ENCODE measurements around the gene HEATR5B. TPM values are rescaled to one million over a fixed set of nuclear protein-coding genes. Genes with fewer than 3 reads are reported as not detected.
A peak's percentile ranks its signal among the peaks of the same experiment; 100 is the strongest.

The HEATR5B gene
- total RNA-seq, 2 donors from 2014 or later, result 21.5 to 22.7 TPM

DNA sequence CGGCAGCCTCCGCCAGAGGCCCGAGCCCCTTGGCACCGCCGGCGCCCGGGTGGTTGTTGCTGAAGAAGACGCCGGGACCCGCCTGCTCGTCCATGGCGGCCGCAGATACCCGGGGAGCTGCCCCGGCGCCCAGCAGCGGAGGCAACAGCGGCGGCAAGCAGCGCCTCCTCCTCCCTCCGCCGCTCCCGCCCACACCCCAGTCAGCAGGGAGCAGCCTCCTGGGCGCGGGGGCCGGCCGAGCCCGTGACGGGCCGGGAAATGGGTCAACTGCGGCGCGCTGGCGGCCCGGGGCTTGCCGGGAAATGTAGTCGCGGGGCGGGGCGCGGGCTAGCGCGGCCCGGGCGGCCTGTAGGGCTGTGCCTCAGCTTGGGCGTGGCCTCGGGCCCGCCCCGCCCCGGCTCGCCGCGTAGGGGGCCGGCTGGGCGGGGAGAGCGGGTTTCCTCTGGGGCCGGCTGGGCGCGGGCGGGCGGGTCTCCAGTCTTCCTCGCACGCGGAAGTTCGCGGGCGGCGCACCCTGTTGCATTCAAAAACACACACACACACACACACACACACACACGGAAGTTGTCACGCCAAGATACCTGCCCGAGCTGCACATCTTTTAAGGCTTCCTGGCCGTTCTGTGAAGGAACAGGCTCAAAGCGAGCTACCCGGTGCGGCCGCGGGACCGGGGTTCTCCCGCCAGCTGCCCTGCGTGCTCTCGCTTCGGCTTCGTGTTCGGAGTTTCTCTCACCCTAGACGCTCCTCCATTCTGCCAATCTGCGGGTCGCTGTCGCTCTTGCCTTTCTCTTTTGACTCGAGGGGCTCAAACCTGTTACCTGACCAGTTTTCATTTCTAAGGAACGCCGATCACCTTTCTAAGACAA is 117.6 kb downstream of the HEATR5B start, which contains the start of gene STRN:
TSS of gene STRN (minus strand) at position 167 of the 866 bp plus-strand sequence. CDS start at position 94, 73 bp downstream.
- Mint-ChIP-seq H3K27ac (peak within 1 kb of the TSS; percentile 95), H3K4me3 (peak within 1 kb of the TSS; percentile 94), H3K4me1 (peaks cover 51% of the 10 kb centered on the region), H3K27me3 (ENCODE audit: insufficient read depth) (no peaks in the 10 kb centered on the region), H3K9me3 (no peaks in the 10 kb centered on the region), H3K36me3 (ENCODE audit: low read depth) (no peaks in the 10 kb centered on the region)
- 0% methylated on average over 19 to 91 of the region's 91 CpGs for WGBS, 2 experiments (ENCODE audit: insufficient coverage in 1 of 2, insufficient read length in 1 of 2)
- peak within 1 kb of the TSS; percentile 96 for H3K4me3 ChIP-seq (ENCODE audit: low read length)
- no peaks in the 10 kb centered on the region for H3K36me3 ChIP-seq (ENCODE audit: control insufficient read depth, insufficient read depth, low read length)
- TF ChIP-seq, protein P1, sequence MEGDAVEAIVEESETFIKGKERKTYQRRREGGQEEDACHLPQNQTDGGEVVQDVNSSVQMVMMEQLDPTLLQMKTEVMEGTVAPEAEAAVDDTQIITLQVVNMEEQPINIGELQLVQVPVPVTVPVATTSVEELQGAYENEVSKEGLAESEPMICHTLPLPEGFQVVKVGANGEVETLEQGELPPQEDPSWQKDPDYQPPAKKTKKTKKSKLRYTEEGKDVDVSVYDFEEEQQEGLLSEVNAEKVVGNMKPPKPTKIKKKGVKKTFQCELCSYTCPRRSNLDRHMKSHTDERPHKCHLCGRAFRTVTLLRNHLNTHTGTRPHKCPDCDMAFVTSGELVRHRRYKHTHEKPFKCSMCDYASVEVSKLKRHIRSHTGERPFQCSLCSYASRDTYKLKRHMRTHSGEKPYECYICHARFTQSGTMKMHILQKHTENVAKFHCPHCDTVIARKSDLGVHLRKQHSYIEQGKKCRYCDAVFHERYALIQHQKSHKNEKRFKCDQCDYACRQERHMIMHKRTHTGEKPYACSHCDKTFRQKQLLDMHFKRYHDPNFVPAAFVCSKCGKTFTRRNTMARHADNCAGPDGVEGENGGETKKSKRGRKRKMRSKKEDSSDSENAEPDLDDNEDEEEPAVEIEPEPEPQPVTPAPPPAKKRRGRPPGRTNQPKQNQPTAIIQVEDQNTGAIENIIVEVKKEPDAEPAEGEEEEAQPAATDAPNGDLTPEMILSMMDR (conservative IDR thresholded peaks at IDR 0.05), result no peak
- peak within 1 kb of the TSS; percentile 62 for H3K9ac ChIP-seq (ENCODE audit: extremely low read depth, low read length, poor library complexity, severe bottlenecking)
- no peaks in the 10 kb centered on the region for H3K9me3 ChIP-seq (ENCODE audit: control insufficient read depth, low read length)
- H3K27me3 ChIP-seq (ENCODE audit: control insufficient read depth, insufficient read depth, low read length, poor library complexity, severe bottlenecking), result no peaks in the 10 kb centered on the region
- H3K4me1 ChIP-seq (ENCODE audit: control insufficient read depth, insufficient read depth, low read length), result no peaks in the 10 kb centered on the region
- H3K27ac ChIP-seq (ENCODE audit: low read depth, low read length), result peak within 1 kb of the TSS; percentile 65
- peak; percentile 99 for DNase-seq

DNA sequence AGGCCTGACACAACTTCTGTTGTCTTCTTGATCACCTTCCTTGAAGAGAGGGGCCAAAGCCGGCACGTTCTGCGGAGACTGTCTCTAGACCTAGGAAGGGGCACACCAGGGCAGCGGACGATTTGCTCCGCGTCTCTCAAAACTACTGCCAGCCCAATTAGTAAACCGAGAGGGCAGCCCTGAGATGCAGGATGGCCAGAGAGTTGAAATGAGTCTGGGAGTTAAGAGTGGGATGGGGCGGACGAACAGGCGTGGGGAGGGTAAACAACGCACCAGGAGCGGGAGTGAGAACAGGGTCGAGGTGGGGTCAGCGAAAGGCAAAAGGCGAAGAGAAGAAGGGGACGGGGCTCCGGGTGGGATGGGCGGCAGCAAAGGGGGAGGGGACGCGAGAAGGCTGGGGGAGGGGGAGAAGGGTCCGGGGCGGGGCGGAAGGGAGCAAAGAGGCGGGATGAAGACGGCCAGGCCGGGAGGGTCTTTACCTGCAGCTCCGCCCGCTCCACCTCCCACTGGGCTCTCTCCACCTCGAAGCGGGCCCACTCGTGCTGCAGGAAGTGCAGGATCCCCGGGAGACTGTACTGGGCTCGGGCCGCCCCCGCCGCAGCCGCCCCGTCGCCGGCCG is 118.3 kb downstream of the HEATR5B start:
- TF ChIP-seq, protein P1 (conservative IDR thresholded peaks at IDR 0.05), result no peak
- H3K27me3 Mint-ChIP-seq (ENCODE audit: insufficient read depth), result no peaks in the 10 kb centered on the region
- peak; percentile 94 for DNase-seq
- no peaks in the 10 kb centered on the region for H3K27me3 ChIP-seq (ENCODE audit: control insufficient read depth, insufficient read depth, low read length, poor library complexity, severe bottlenecking)
- H3K4me1 ChIP-seq (ENCODE audit: control insufficient read depth, insufficient read depth, low read length), result no peaks in the 10 kb centered on the region
- peaks cover 55% of the 10 kb centered on the region for H3K4me1 Mint-ChIP-seq
- H3K27ac ChIP-seq (ENCODE audit: low read depth, low read length), result peak overlapping the region; percentile 65
- no peaks in the 10 kb centered on the region for H3K36me3 Mint-ChIP-seq (ENCODE audit: low read depth)
- H3K4me3 Mint-ChIP-seq, result peak overlapping the region; percentile 94
- H3K36me3 ChIP-seq (ENCODE audit: control insufficient read depth, insufficient read depth, low read length), result no peaks in the 10 kb centered on the region
- WGBS, 2 experiments (ENCODE audit: insufficient coverage in 1 of 2, insufficient read length in 1 of 2), result 0% methylated on average over 7 to 41 of the region's 42 CpGs
- peak overlapping the region; percentile 96 for H3K4me3 ChIP-seq (ENCODE audit: low read length)
- H3K9ac ChIP-seq (ENCODE audit: extremely low read depth, low read length, poor library complexity, severe bottlenecking), result peak overlapping the region; percentile 58
- H3K9me3 Mint-ChIP-seq, result no peaks in the 10 kb centered on the region
- H3K27ac Mint-ChIP-seq, result peak overlapping the region; percentile 95
- no peaks in the 10 kb centered on the region for H3K9me3 ChIP-seq (ENCODE audit: control insufficient read depth, low read length)

DNA sequence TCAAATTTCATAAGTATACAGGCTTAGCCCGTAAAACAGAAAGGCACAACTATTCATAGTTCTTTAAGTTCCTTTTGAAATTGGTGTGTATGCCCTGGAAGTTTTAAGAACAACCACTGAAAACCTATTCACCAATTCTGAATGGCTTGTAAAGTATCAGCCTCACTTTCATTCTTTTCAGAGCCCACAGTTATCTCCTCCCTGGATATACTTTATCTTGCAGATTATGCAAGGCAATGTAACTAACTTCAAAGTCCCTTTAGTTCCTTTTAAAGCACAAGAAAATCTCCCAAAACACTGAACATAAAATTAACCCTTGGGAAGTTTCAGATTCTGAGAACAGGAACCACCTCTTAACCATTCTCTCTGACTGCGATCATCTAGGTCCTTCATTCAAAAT is 119.0 kb downstream of the HEATR5B start:
- H3K9ac ChIP-seq (ENCODE audit: extremely low read depth, low read length, poor library complexity, severe bottlenecking), result peak overlapping the region; percentile 57
- TF ChIP-seq, protein P1 (conservative IDR thresholded peaks at IDR 0.05), result no peak
- WGBS, 2 experiments (ENCODE audit: insufficient coverage in 1 of 2, insufficient read length in 1 of 2), result 37 to 60% methylated on average over 1 to 2 of the region's 2 CpGs
- DNase-seq, result no peak
- Mint-ChIP-seq H3K36me3 (ENCODE audit: low read depth) (no peaks in the 10 kb centered on the region), H3K27me3 (ENCODE audit: insufficient read depth) (no peaks in the 10 kb centered on the region), H3K27ac (peak overlapping the region; percentile 95), H3K4me3 (peak overlapping the region; percentile 94), H3K4me1 (peaks cover 60% of the 10 kb centered on the region), H3K9me3 (no peaks in the 10 kb centered on the region)
- H3K27ac ChIP-seq (ENCODE audit: low read depth, low read length), result no peak overlapping the region
- H3K4me1 ChIP-seq (ENCODE audit: control insufficient read depth, insufficient read depth, low read length), result no peaks in the 10 kb centered on the region
- H3K36me3 ChIP-seq (ENCODE audit: control insufficient read depth, insufficient read depth, low read length), result no peaks in the 10 kb centered on the region
- H3K4me3 ChIP-seq (ENCODE audit: low read length), result peak overlapping the region; percentile 96
- H3K27me3 ChIP-seq (ENCODE audit: control insufficient read depth, insufficient read depth, low read length, poor library complexity, severe bottlenecking), result no peaks in the 10 kb centered on the region
- H3K9me3 ChIP-seq (ENCODE audit: control insufficient read depth, low read length), result no peaks in the 10 kb centered on the region

Measured in endodermal cell (in vitro differentiated cells).